SK-N-SH (cell line): Measurements from ENCODE around the gene PPP1R9B. TPM values are rescaled to one million over a fixed set of nuclear protein-coding genes. Genes with fewer than 3 reads are reported as not detected.

Source experiments
- CTCF ChIA-PET: fragments of 300-600, 350-600 bp; formaldehyde crosslinking; extraction: SDS; loops from one replicate; lab custom pipeline; 2021; lab: Yijun Ruan, JAX
- POLR2A ChIA-PET: fragments of 350-600 bp; sonication (Branson Sonifier 250); formaldehyde crosslinking; extraction: SDS; loops from one replicate; lab custom pipeline; 2020; ENCODE audit warnings: antibody characterized with exemption, inconsistent platforms; lab: Yijun Ruan, JAX
- DNase-seq: peaks from one replicate; pipeline ENCODE4 v3.0.0; 2012
- H2AFZ ChIP-seq: fragments of 200-600 bp; sonication (generic); 2 replicates; pipeline ENCODE4 v1.8.1; 2016; ENCODE audit warnings: antibody characterized with exemption, mild to moderate bottlenecking, low read depth
- H3F3A ChIP-seq: fragments of 200-600 bp; sonication (generic); replicated peaks from 2 replicates; pipeline ENCODE3; 2016; ENCODE audit warnings: antibody characterized with exemption, mild to moderate bottlenecking; ENCODE audit not compliant: insufficient read depth
- H3K27ac ChIP-seq, 2 experiments: fragments of 200-500 bp in 1 of 2; fragments of 200-600 bp in 1 of 2; sonication (Bioruptor generic) in 1 of 2; sonication (generic), shearing (Covaris generic) in 1 of 2; 2 replicates each; pipeline versions ENCODE4 v1.5.1 to v1.6.1; 2014 to 2016; ENCODE audit warnings: low read depth in 2 of 2, inconsistent platforms in 1 of 2, low read length in 1 of 2, mild to moderate bottlenecking in 1 of 2, mixed read lengths in 1 of 2
- H3K27me3 ChIP-seq: fragments of 200-600 bp; sonication (generic), shearing (Covaris generic); 2 replicates; pipeline ENCODE4 v1.6.1; 2016; ENCODE audit warnings: mixed run types; ENCODE audit not compliant: insufficient read depth
- H3K36me3 ChIP-seq, 2 experiments: fragments of 200-500 bp in 1 of 2; fragments of 200-600 bp in 1 of 2; sonication (Bioruptor generic) in 1 of 2; sonication (generic) in 1 of 2; replicated peaks in 1 of 2; 2 replicates each; pipeline versions ENCODE3 to v1.5.1; 2014 to 2016; ENCODE audit warnings: low read length in 1 of 2, mild to moderate bottlenecking in 1 of 2; ENCODE audit not compliant: insufficient read depth in 2 of 2, control insufficient read depth in 1 of 2
- H3K4me1 ChIP-seq, 2 experiments: fragments of 200-500 bp in 1 of 2; fragments of 200-600 bp in 1 of 2; sonication (Bioruptor generic) in 1 of 2; sonication (generic), shearing (Covaris generic) in 1 of 2; 2 replicates each; pipeline versions ENCODE4 v1.5.1 to v1.6.1; 2014 to 2016; ENCODE audit warnings: low read depth in 1 of 2, low read length in 1 of 2, mixed run types in 1 of 2; ENCODE audit not compliant: insufficient read depth in 2 of 2, control insufficient read depth in 1 of 2
- H3K4me2 ChIP-seq: fragments of 200-600 bp; sonication (generic), shearing (Covaris generic); 2 replicates; pipeline ENCODE4 v1.6.1; 2017; ENCODE audit warnings: mixed run types
- H3K4me3 ChIP-seq, 2 experiments: fragments of 200-500 bp in 1 of 2; fragments of 200-600 bp in 1 of 2; sonication (Bioruptor generic) in 1 of 2; sonication (generic), shearing (Covaris generic) in 1 of 2; 2 replicates each; pipeline versions ENCODE4 v1.5.1 to v1.8.1; 2014 to 2016; ENCODE audit warnings: low read depth in 2 of 2, inconsistent platforms in 1 of 2, low read length in 1 of 2, mild to moderate bottlenecking in 1 of 2, mixed read lengths in 1 of 2, moderate library complexity in 1 of 2
- H3K79me2 ChIP-seq: fragments of 200-600 bp; sonication (generic); 2 replicates; pipeline ENCODE4 v1.8.1; 2017; ENCODE audit warnings: mild to moderate bottlenecking; ENCODE audit not compliant: insufficient read depth
- H3K9ac ChIP-seq: fragments of 200-600 bp; sonication (generic); 2 replicates; pipeline ENCODE4 v1.6.1; 2017; ENCODE audit warnings: mixed run types
- H3K9me2 ChIP-seq: fragments of 200-600 bp; sonication (generic); 2 replicates; pipeline ENCODE4 v1.6.1; 2017; ENCODE audit warnings: mixed run types
- H3K9me3 ChIP-seq: fragments of 200-600 bp; sonication (generic); 2 replicates; pipeline ENCODE4 v1.6.1; 2017; ENCODE audit warnings: mixed run types, mild to moderate bottlenecking, moderate library complexity
- H4K20me1 ChIP-seq: fragments of 200-600 bp; sonication (generic); 2 replicates; pipeline ENCODE4 v1.6.1; 2017; ENCODE audit warnings: mild to moderate bottlenecking, mixed run types; ENCODE audit not compliant: insufficient read depth
- EZH2phosphoT487 ChIP-seq: fragments of 200-600 bp; sonication (generic); IDR thresholded peaks from 2 replicates; pipeline ENCODE4 v1.6.1; 2017; ENCODE audit warnings: low read depth, mixed run types, mild to moderate bottlenecking, antibody characterized with exemption, moderate library complexity, borderline replicate concordance
- FOSL2 ChIP-seq: IDR thresholded peaks from 2 replicates; pipeline ENCODE4 v1.4.0; 2012; ENCODE audit warnings: low read depth, mild to moderate bottlenecking, moderate library complexity, borderline replicate concordance
- FOXJ3 ChIP-seq: sonication (generic); formaldehyde crosslinking; IDR thresholded peaks from 2 replicates; pipeline ENCODE4 v1.5.1; 2020; ENCODE audit warnings: mild to moderate bottlenecking, missing genetic modification reagents
- FOXM1 ChIP-seq: IDR thresholded peaks from 2 replicates; pipeline ENCODE4 v1.4.0; 2012; ENCODE audit warnings: low read depth, mild to moderate bottlenecking
- MEF2A ChIP-seq: IDR thresholded peaks from 2 replicates; pipeline ENCODE4 v1.4.0; 2012; ENCODE audit warnings: low read depth, borderline replicate concordance
- RFX5 ChIP-seq: IDR thresholded peaks from 2 replicates; pipeline ENCODE4 v1.6.1; 2012; ENCODE audit warnings: mild to moderate bottlenecking, improper control_type of control experiment, low read length
- RXRA ChIP-seq: IDR thresholded peaks from 2 replicates; pipeline ENCODE4 v1.4.0; 2012; ENCODE audit warnings: low read depth, mild to moderate bottlenecking, borderline replicate concordance
- whole genome bisulfite sequencing: methylation state at CpG from one replicate; pipeline ENCODE4 v1.1.6; 2017; ENCODE audit warnings: low lambda C conversion rate; 5-methylcytosine and 5-hydroxymethylcytosine counted together
- polyA plus RNA-seq, 3 experiments: library from polyadenylated mRNA; depleted of rRNA; stranded (reverse); fragments of >200 nt; gene quantifications; 2 replicates each; pipeline ENCODE4 v1.2.3, GENCODE V29; 2012
- TF ChIP-seq, protein P1 (sequence below): fragments of 150-350 bp; IDR thresholded peaks from 2 replicates; pipeline ENCODE4 v1.6.1; 2016; ENCODE audit warnings: mild to moderate bottlenecking, low read depth, low read length
- TF ChIP-seq, protein P2 (sequence below): IDR thresholded peaks from 2 replicates; pipeline ENCODE4 v1.6.1; 2012; ENCODE audit warnings: mild to moderate bottlenecking, low read depth, low read length, moderate library complexity
- TF ChIP-seq, protein P3 (sequence below): fragments of 150-350 bp; IDR thresholded peaks from 2 replicates; pipeline ENCODE4 v1.6.1; 2017; ENCODE audit warnings: antibody characterized with exemption, low read length, low read depth, borderline replicate concordance

The PPP1R9B gene
- polyA plus RNA-seq, 1 of the 3 experiments (the other 2 are of a cell fraction), result 35.2 TPM

DNA sequence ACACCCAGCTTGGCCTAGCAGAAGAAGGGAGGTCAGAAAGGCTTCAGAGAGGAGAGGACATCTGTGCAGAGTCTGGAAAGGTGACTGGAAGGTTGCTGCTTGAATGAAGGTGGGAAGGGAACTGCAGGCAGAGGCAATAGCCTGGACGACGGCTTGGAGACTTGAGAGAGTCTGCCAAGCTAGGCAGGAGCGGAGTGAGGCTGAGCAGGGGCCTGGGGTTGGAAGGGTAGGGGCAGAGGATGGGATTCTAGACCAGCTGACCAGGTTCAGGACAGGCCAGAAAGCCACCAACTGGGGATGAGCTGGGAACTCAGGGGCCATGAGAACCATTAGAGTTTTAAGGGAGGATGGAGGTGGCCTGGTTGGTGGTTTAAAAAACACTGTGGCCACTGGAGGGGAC lies 15.0 kb upstream of the PPP1R9B start:
- Histone ChIP-seq H3K79me2 (no peaks in the 10 kb centered on the region), H3K9me3 (no peaks in the 10 kb centered on the region), H3K4me2 (no peak overlapping the region), H2AFZ (no peak overlapping the region), H3K9ac (no peak overlapping the region), H3K27ac (no peak overlapping the region), H3K36me3 (no peaks in the 10 kb centered on the region), H3F3A (no peaks in the 10 kb centered on the region), H3K9me2 (no peaks in the 10 kb centered on the region), H3K27me3 (no peaks in the 10 kb centered on the region), H4K20me1 (no peaks in the 10 kb centered on the region), H3K4me1 (peaks cover 3 to 16% of the 10 kb centered on the region in 2 experiments; a peak in 1 of 4 replicates), H3K4me3 (no peak overlapping the region)
- ChIA-PET POLR2A (interaction anchor here (0.6 to 1.1 kb wide), 2 partner anchors 12 to 14 kb away, joined by 3 to 4 read pairs; no protein-coding TSS in a partner anchor), CTCF (interaction anchor here (0.8 to 17.0 kb wide), 19 partner anchors 8 to 133 kb away, joined by 3 to 517 read pairs (median 5); partner anchors contain the start of genes COL1A1, PDK2, PPP1R9B and TMEM92)
- no peak for TF ChIP-seq EZH2phosphoT487
- no peak for TF ChIP-seq MEF2A
- TF ChIP-seq RXRA, result no peak
- TF ChIP-seq, protein P1, sequence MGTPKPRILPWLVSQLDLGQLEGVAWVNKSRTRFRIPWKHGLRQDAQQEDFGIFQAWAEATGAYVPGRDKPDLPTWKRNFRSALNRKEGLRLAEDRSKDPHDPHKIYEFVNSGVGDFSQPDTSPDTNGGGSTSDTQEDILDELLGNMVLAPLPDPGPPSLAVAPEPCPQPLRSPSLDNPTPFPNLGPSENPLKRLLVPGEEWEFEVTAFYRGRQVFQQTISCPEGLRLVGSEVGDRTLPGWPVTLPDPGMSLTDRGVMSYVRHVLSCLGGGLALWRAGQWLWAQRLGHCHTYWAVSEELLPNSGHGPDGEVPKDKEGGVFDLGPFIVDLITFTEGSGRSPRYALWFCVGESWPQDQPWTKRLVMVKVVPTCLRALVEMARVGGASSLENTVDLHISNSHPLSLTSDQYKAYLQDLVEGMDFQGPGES, result no peak
- TF ChIP-seq FOXM1, result no peak
- TF ChIP-seq, protein P2, sequence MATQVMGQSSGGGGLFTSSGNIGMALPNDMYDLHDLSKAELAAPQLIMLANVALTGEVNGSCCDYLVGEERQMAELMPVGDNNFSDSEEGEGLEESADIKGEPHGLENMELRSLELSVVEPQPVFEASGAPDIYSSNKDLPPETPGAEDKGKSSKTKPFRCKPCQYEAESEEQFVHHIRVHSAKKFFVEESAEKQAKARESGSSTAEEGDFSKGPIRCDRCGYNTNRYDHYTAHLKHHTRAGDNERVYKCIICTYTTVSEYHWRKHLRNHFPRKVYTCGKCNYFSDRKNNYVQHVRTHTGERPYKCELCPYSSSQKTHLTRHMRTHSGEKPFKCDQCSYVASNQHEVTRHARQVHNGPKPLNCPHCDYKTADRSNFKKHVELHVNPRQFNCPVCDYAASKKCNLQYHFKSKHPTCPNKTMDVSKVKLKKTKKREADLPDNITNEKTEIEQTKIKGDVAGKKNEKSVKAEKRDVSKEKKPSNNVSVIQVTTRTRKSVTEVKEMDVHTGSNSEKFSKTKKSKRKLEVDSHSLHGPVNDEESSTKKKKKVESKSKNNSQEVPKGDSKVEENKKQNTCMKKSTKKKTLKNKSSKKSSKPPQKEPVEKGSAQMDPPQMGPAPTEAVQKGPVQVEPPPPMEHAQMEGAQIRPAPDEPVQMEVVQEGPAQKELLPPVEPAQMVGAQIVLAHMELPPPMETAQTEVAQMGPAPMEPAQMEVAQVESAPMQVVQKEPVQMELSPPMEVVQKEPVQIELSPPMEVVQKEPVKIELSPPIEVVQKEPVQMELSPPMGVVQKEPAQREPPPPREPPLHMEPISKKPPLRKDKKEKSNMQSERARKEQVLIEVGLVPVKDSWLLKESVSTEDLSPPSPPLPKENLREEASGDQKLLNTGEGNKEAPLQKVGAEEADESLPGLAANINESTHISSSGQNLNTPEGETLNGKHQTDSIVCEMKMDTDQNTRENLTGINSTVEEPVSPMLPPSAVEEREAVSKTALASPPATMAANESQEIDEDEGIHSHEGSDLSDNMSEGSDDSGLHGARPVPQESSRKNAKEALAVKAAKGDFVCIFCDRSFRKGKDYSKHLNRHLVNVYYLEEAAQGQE, result no peak
- TF ChIP-seq, protein P3, sequence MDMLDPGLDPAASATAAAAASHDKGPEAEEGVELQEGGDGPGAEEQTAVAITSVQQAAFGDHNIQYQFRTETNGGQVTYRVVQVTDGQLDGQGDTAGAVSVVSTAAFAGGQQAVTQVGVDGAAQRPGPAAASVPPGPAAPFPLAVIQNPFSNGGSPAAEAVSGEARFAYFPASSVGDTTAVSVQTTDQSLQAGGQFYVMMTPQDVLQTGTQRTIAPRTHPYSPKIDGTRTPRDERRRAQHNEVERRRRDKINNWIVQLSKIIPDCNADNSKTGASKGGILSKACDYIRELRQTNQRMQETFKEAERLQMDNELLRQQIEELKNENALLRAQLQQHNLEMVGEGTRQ, result no peak
- no peak for TF ChIP-seq RFX5
- TF ChIP-seq FOXJ3 (CRISPR knock-in tag), result no peak
- TF ChIP-seq FOSL2, result no peak
- DNase-seq, result no peak
- WGBS, result 94% methylated on average over 3 of the region's 3 CpGs
